Tongue (tissue), 2 donors: Measurements from ENCODE around the gene RNASET2. TPM values are rescaled to one million over a fixed set of nuclear protein-coding genes. Genes with fewer than 3 reads are reported as not detected.
"Not testable (repeated sequence)": the region's sequence is repeated elsewhere in the genome, so short reads cannot be mapped to it uniquely, and the experiment has no call there.

ENCODE experiments used
- DNase-seq: peaks from one replicate; pipeline ENCODE4 v3.0.0-alpha.2; 2015
- total RNA-seq: library from RNA; depleted of rRNA; stranded (reverse); fragments of >200 nt; gene quantifications from one replicate; pipeline ENCODE4 v1.2.3, GENCODE V29; 2014

The RNASET2 gene
- total RNA-seq, 1 donor from 2014 or later: 20.7 TPM

DNA sequence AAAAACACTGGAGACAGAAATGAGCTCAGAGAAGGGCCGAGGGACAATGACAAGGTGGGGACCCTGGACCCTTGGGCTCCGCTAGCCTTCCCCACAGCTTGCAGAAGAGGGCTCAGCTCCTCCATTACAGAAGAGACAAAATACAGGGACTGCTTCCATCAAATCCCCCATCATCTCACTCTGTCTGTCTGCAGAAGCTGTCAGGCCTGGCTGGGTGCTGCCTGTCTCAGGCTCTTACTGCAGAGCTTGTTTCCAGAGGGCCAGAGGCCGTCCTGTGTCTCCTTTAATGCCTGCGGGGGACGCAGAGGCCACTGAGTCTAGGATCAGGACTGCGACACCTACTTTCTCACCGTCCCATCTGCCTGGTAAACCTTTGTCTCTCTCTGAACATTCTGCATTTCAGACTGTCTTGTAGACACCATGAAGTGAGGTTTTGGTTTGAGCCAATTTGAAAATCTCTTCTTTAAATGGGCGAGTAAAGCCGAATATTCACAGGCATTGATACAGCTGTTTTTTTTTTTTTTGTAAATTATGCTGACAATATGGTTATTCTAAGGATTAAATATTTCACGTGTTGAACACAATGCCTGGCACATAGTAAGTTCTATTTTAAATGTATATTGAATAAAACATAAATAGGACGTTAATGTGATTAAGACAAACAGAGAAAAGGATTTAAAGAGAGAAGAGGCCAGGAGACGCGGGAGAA, 28.3 kb downstream of the RNASET2 start:
- DNase-seq: no peak

DNA sequence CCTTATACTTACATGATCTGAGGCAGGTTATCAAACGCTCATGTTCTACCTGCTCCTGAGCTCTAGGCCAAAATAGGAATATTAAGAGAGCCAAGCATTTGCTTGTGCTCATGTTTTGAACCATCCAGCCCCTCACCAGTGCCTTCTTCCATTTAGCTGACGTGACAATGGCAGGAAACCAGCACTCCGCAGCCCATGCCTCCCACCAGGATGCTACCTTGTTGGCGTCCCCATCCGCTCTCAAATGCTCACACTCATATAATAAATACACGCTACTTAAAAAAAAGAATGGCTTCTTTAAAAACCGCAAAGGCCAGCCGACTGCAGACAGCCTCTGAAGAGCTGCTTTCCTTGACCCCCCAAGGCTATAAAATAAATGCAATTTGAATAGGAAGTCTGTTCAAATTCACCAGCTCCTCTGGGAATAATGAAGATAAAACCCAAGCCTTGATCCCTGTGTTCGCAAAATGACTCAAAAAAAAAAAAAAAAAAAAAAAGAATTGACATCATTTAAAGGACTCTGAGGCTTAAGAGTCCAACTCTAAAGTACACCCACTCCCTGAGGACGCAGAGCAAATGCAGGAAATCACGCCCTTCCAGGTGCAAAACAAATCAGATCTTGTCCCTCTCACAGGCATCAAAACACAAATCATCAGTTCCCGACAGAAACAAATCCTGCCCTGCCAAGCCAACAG, 29.0 kb downstream of the RNASET2 start:
- DNase-seq: no peak

DNA sequence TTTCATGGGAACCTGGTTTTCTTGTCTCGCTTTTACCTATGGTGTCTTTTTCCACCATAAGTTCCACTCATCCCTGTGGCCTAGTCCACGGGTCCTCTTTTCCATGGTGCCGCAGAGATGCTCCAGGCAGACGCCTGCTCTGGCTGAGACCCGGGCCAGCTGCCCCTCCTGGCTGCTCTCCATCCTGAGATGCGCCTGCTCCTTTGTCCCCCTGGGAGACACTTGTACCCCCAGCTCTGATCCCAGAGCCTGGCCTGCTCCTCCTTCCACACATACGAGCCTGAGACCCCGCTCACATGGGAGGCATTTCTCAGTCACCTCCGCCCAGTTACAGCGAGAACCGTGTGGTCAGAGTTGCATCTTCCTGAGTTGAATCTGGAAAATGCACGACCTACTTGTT, 29.6 kb downstream of the RNASET2 start:
- no peak for DNase-seq

DNA sequence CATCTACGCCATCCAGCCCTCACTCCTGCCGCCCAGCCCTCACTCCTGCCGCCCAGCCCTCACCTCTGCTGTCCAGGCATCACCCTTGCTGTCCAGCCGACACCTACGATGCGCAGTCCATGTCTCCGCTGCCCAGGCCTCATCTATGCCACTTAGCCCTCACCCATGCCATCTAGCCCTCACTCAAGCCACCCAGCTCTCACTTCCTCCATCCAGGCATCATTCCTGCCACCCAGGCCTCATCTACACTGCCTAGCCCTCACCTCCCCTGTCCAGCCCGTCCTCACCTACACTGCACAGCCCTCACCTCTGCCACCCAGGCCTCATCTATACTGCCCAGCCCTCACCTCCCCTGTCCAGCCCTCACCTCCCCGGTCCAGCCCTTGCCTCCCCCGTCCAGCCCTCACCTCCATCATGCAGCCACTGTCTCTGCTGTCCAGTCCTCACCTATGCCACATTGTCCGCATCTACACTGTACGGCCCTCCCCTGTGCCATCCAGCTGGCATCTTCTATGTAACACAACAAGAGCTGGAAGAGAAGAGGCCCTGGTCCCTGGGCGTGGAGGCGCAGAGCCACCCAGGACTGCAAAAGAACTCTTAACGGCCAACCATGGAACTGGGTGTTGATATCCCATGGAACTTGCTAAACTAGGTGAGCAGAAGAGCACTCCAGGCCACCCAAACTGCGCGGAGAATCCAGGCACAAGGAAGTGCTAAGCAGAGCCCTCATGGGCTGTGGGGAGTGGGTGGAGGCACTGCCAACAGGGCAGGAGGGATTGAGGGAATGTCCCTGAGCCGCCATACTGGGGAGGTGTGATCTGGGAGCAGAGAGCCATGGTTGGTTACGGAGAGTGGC, 31.0 kb downstream of the RNASET2 start:
- DNase-seq: no peak

DNA sequence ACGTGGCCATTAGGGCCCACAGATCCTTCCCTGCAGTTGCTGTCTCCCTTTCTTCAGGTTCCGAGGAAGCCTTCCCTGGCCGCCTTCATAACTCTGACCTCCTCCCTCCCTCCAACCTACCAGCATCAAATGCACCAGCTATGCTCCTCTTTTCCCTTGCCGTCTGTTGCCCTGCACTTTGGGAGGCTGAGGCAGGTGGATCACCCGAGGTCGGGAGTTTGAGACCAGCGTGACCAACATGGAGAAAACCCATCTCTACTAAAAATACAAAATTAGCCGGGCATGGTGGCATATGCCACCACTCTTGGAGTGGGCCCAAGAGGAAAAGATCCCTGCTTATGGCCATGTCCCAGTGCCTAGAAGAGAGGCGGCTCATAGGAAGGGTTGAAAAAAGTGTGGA, 31.8 kb downstream of the RNASET2 start:
- DNase-seq: no peak

DNA sequence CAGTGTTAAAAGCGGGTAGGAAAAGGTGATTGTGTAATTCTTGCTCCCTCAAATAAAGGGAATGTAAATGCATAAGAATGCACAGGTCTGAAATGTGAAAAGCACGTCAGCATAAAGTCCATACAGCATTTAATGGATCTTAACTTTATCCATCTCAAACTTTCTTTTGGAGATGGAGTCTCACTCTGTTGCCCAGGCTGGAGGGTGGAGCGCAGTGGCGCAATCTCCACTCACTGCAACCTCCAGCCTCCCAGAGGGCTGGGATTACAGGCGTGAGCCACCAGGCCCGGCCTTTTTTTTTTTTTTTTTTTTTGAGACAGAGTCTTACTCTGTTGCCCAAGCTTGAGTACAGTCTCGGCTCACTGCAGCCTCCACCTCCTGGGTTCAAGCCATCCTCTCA, 33.4 kb downstream of the RNASET2 start:
- no peak for DNase-seq

DNA sequence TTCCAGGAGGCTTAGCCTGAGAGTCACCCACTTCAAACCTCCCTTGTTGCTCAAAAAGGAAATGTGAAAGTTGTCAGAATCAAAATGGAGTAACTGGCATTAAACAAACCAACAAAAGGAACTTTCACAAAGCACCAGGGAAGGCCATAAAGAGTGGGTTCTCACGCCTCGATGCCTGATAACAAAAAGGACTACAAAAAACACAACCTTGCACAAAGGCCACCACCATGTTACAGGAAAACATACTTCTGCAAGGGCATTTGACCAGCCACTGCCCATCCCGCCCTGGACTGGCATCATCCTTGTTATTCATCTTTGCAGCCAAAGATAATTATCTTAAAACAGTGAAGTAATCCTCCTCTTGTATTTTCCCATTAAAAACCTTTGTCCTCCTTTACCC, 34.8 kb downstream of the RNASET2 start:
- DNase-seq: no peak

DNA sequence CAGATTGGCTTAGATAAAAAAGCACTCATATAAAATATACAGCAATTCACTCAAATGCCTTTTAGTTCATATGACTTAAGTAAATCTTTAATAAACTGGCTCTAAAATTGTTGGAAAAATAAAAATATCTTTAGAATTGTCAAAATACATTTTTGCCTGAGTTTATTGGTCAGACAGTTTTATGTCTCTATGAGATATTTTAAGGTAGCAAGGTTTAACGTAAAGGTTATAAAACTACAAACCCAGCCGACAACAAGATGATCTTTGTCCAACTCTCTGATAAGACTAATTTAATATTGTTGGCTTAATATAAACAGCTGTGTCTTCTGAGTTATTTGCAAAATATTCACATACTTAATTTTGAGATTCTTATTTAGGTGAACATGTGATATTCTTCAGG, 39.5 kb downstream of the RNASET2 start:
- no peak for DNase-seq

DNA sequence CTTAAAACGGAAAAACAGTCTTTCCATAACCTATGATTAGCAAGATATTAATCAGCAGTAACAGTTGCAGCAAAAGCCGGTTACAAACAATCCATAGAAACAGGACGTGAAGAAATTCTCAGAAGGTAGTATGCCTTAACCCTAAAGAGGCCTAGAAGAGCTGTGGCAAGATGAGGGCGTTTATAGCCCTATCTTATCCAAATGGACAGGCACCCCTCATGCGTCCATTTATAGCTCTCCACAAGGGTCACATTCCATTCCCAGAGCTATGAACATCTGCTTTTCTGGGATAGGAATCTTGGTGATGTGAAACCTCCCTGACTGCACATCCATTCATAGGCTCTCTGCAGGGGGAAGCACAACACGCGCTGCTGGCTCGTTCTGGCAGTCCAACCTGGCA, 40.9 kb downstream of the RNASET2 start:
- DNase-seq: not testable (repeated sequence)

DNA sequence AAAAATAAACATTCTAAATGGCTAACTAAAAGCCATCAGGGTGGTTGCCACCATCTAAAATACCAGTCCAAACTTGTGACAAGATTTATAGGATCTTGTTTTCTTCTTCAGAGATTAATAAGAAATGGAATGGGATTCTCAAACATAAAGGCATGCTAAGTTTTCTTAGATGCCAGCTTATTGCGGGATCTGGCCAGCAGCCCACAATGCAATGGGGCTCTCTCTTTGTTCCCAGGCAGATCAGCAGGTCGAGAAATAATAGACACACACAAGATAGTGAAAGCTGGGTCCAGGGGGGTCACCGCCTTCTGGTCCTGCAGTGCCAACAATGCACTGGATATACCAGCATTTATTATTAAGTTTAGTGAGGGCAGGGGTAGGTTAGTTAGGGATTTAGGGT, 41.4 kb downstream of the RNASET2 start:
- DNase-seq: not testable (repeated sequence)

DNA sequence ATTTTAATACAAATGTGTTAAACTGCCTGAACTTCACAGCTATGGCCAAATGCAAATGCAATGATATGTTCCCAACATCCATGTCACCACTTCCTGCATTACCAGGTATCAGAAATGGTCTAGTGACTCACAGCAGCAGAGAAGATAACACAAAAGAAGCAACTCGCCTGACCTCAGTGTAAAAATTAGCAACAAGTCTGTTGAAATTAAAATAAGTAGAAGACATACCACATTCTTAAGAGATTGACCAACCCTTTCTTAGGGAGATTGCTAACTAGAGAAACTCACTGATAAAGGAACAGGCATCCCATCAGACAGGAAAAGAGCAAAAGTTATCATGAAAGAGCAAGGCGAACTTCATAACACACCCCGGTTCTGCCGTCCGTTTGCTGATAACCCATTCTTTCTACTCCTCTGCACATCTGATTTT, 45.1 kb downstream of the RNASET2 start:
- DNase-seq: no peak

DNA sequence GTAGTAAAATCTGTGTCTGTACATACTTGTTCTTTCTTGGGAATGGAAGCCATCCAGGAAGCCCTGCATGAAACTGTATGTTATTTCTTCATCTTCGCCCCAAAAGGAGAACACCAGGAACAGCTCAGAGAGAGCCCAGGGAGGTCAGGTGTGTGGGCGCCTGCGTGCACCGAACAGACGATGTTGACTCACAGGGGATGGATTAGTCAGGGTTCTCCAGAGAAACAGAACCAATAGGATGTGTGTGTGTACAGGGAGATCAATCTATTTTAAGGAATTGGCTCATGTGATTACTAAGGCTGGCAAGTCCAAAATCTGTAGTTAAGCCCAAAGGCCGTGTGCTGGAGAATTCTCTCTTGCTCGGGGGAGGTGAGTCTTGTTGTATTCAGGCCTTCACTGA, 45.7 kb downstream of the RNASET2 start:
- DNase-seq: no peak

DNA sequence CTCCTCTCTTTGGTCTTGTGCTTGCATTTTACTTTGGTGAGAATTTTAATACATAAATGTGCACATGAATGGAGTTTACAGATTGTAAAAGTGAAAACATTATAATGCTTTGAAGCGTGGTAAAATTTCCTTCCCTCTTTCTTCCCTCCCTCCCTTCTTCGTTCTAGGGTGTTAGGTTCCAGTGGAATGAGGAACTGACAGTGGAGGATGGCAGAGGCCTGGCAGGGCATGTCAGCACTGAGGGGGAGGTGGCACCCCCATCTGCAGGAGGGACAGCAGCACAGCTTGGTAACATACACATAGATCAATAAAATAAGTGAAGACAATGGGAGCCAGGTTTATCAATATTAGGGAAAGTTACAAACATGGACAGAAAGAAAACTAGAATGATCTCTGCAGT, 47.5 kb downstream of the RNASET2 start:
- DNase-seq: no peak

DNA sequence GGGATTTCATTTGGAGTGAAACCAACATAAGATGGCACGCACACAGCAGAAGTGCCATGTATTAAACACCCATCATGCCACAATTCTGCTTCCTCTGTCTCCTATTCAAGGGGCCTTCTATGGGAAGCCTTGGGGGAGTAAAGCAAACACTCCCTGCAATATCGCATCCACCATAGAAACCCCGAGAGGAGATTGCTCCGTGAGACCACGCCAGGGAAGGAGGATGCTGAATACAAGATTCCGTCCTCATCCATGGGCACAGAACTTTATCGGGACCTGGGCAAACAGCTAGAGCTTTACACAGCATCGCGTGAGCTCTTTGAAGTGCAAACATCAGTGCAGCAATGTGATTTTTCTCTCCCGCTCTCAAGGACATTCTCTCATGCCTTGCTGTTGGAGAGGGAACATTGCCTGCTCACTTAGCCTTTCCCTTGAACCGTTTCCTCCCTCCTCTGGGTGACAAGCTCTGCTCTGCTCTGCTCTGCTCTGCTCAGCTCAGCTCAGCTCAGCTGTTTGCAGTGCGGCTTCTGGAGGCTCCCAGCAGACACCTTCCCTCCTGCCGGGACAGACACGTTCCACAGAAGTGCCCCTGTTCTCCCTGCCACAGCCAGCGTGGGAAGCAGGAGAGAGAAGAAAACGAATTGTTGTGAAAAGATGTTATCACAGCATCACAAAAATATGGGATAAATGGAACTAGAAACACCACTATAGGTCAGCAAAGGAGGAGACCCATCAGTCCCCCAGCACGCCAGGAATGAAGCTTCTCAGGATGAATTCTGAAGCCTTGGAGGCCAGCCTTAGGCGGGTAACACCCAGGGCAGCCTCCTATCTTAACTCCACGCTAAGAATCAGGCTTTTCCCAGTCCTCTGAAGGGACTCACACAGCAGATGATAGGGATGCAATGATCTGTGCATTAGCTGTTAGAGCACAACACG, 48.2 kb downstream of the RNASET2 start:
- DNase-seq: no peak

DNA sequence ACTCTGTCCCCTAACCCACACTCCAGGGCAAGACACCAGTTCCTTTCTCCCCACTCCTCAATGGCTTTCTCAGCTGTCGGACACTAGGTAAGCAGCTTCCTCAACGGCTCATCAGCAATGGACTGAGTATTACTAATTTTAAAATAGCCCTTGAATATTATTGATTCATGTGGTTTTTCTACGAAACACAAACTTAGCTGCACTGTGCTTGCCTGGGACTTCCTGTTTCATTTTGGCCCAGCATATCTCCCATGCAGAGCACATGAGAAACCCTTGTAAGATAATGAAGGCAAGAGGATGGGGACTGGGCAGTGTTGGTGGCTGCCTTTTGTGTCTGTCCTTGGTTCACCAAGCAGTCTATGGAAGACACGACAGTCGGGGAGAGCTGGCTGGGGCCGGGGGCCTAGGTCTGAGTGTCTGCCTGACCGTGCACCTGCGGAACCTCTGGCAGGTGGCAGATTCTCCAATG, 48.9 kb downstream of the RNASET2 start:
- no peak for DNase-seq

DNA sequence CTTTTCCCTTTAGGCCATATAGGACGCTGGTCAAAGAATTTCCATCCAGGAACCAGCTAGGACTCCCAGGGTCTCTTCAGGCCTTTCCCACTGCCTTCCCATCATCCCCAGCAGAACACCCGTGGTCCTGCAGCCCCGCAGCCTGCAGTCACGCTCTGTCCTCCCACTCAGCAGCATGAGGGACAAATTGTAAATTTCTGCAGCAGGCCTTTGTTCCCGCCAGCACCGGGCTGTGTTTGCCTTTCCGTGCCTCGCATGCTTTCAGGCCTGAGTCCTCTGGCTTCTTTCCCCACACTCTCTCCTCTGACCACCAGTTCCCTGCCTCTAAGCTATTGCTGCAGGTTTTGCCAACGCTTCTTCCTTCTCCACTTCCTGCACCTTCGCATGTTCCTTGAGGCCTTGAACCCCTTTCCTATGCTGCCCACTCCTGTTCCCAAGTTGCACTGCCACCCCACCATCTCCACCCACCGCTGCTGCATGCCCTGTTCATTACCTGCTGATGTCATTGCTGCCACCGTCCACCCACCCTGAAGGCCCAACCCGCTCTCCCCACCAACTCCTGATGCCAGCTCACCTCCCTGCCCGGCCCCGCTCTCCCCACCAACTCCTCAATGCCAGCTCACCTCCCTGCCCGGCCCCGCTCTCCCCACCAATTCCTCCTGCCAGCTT, 49.8 kb downstream of the RNASET2 start:
- no peak for DNase-seq

DNA sequence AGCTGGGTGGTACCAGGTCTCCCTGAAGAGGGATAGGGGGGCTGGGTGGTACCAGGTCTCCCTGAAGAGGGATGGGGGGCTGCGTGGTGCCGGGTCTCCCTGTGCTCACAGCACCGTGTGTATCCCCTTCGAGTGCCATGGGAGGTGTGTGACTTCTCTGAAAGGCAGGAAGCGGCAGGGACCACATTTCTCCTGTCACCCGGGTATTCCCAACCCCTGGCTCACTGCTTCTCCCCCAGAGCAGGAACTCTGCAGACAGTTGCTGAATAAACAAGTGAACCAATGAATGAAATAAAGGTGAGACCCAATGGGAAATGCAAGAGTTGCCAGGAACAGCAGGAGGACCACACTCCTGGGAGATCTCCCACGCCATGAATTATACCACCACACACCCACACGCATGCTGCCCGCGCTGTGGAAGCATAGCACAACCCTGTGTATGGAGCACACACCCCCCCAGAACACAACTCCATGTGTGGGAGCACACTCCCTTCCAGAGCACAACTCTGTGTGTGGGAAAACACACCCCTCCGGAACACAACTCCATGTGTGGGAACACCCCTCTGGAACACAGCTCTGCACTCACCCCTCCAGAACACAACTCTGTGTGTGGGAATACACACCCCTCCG, 50.7 kb downstream of the RNASET2 start:
- DNase-seq: no peak

DNA sequence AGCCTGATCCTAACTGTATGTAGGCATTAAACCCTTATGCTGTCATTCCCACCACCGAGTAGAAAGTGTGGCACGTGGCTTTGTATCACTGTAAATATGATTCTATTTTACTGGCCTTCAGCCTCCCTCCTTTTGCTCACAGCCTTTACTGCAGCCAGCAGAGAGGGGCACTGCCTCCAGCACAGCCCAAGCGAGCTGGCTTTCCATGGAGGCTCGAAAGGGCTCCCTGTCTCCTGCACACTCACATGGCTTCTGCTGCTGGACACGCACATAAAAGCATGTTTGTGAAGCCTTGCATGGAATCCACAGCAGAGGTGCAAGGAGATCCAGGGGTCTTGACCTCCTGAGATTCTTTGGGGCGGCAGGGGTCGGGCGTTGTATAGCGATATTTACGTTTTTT, 51.3 kb downstream of the RNASET2 start:
- DNase-seq: no peak

DNA sequence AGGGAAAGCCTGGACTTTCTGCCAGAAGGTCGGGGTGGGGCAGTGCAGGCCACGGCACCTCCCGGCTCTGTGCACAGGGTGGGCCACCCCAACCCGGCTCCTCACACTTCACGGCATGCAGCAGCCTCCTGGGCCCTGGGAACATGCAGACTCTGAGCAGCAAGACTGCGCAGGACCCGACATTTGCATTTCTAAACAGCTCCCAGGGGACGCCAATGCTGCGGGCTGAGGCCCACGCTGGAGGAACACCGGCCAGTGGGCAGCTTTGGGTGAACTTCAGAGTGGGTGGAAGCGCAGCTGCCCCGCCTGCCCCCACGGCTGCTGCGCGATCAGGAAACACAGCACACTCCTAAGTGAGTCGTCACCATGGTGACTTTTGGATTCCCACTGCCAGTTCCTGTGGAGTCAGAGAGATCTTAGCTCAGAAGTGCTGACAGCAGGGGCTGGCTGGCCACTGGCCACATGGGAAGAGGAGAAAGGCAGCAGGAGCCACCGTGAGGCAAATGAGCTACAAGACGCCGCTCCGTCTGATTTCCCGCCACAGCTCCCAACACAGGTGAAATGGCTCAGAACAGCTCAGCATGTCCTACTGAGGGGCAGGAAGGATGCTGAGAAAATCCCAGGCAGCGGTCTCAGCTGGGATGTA, 52.1 kb downstream of the RNASET2 start:
- peak; percentile 53 for DNase-seq

DNA sequence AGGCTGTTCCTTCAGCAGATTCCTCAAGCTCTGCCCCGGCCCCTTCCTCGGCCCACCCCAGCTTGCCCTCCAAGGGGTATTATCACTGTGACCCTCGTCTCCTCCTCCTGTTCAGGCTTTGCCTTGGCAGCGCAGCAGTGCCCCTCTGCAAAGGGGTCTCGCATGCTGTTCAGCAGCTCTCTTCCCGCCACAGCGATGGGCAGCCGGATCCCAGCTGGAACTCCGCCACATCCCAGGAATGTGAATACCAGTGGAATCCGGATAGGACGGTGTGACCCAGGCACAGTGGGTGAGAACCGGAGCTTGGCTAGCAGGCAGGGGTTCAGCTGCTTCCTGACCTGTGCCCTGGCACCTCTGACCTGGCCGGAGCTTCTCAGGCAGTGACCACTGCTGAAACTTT, 52.9 kb downstream of the RNASET2 start:
- no peak for DNase-seq
